ENCODE results near the gene PCMT1.

GRCh38 chr6:149820506-149820905 is 71.0 kb downstream of the PCMT1 start:
- TF ChIP-seq, protein P1, sequence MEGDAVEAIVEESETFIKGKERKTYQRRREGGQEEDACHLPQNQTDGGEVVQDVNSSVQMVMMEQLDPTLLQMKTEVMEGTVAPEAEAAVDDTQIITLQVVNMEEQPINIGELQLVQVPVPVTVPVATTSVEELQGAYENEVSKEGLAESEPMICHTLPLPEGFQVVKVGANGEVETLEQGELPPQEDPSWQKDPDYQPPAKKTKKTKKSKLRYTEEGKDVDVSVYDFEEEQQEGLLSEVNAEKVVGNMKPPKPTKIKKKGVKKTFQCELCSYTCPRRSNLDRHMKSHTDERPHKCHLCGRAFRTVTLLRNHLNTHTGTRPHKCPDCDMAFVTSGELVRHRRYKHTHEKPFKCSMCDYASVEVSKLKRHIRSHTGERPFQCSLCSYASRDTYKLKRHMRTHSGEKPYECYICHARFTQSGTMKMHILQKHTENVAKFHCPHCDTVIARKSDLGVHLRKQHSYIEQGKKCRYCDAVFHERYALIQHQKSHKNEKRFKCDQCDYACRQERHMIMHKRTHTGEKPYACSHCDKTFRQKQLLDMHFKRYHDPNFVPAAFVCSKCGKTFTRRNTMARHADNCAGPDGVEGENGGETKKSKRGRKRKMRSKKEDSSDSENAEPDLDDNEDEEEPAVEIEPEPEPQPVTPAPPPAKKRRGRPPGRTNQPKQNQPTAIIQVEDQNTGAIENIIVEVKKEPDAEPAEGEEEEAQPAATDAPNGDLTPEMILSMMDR (conservative IDR thresholded peaks at IDR 0.05; ENCODE audit: low read depth, low read length), result no peak
- TF ChIP-seq POLR2A (IDR thresholded peaks at IDR 0.05; ENCODE audit: low read depth, low read length), result no peak
- no peak for TF ChIP-seq MAZ (IDR thresholded peaks at IDR 0.05; ENCODE audit: borderline replicate concordance, low read depth, low read length)
- TF ChIP-seq RAD21 (IDR thresholded peaks at IDR 0.05; ENCODE audit: low read length), result no peak
- no peak for TF ChIP-seq RFX5 (IDR thresholded peaks at IDR 0.05; ENCODE audit: low read depth, low read length)
- no peak for TF ChIP-seq RCOR1 (IDR thresholded peaks at IDR 0.05; ENCODE audit: insufficient replicate concordance, low read length)
- TF ChIP-seq BHLHE40 (IDR thresholded peaks at IDR 0.05; ENCODE audit: low read depth, low read length), result no peak
